GM18951 (cell line): ENCODE results near the gene LRRC23.

ENCODE experiments used
- POLR2A ChIP-seq: IDR thresholded peaks from 4 replicates; pipeline ENCODE4 v1.6.1; 2011; ENCODE audit warnings: mild to moderate bottlenecking; ENCODE audit not compliant: insufficient read length, insufficient read depth; ENCODE audit errors: extremely low read depth
- in situ Hi-C: fragments of 300-500 bp; cut with MboI; formaldehyde crosslinking; loops from one replicate; pipeline ENCODE4 v1.12.0; 2022; ENCODE audit warnings: low sequenced_read_pairs, mixed read lengths, inconsistent platforms; ENCODE audit not compliant: unreplicated experiment

The LRRC23 gene

GRCh38 chr12:6944381-6945186 lies 40.0 kb downstream of the LRRC23 start:
- no peak for TF ChIP-seq POLR2A
- in situ Hi-C loops = loop anchor here (10.0 kb wide), 1 partner anchor 160 kb away; the partner anchor contains the start of gene C1RL

- in situ Hi-C loops = loop anchor here (10.0 kb wide), 1 partner anchor 159 kb away; the partner anchor contains the start of gene C1RL
- TF ChIP-seq POLR2A = no peak
Observed at GRCh38 chr12:6945613-6946012, 41.0 kb downstream of the LRRC23 start.

DNA sequence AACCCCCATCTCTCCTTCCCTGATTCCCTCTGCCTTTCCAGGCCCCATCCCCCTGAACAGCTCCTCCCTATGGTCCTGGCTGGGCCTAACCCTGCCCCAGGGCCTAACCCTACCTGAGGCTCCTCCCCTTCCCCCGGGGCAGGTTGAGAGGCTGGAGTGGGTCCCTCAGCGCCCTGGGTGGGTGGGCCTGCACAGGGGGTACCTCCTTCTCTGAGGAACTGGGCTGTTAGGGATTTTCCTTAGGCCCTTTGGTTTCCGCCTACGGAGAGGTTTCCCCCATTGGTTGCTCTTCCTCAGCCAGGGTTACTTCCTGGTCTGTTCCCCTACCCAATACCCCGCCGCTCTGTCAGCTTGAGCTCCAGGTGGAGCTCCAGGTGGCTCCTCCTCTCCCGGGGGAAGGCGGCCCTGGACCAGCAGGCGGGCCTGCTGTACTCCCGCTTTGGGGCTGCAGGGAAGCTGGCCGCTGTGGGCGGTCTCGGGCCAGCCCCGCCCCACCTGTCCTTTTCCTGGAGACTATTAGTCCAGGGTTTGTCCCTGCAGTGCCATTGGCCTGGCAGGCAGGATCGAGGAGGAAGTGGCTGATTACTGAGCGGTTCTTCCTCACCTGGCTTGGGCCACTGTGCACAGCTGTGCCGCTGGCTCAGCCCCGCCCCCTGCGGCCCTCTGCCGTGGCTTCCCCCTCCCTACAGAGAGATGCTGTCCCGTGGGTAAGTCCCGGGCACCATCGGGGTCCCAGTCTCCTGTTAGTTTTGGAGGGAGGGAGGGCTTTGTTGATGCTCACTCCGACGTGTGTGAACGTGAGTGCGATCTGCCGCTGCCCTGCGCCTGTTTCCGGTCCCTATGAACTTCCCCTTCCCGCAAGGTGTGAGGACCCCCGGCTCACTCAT lies 41.7 kb downstream of the LRRC23 start:
- in situ Hi-C loops = loop anchor here (10.0 kb wide), 1 partner anchor 159 kb away; the partner anchor contains the start of gene C1RL
- peak; percentile 61 for TF ChIP-seq POLR2A

DNA sequence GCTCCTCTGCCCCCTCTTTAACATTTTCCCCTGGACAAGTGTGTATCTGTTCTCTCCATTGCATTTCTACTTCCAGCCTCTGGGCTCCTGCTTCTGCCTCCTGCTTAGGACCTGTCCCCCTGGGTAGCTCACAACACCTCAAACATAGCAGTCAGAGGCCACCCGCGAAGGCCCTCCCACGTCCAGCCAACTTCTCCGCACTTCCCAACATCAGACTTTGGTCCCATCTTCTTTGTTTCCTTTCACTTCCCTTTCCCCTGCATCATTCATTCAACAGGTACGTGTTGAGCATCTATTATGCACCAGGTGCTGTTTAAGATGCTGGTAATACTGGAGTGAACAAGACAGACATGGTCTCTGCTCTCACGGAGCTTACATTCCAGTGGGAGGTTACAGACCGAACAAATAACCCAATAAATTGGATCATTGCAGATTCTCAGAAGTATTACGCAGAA lies 42.3 kb downstream of the LRRC23 start:
- no peak for TF ChIP-seq POLR2A
- in situ Hi-C loops = loop anchor here (10.0 kb wide), 1 partner anchor 158 kb away; the partner anchor contains the start of gene C1RL

DNA sequence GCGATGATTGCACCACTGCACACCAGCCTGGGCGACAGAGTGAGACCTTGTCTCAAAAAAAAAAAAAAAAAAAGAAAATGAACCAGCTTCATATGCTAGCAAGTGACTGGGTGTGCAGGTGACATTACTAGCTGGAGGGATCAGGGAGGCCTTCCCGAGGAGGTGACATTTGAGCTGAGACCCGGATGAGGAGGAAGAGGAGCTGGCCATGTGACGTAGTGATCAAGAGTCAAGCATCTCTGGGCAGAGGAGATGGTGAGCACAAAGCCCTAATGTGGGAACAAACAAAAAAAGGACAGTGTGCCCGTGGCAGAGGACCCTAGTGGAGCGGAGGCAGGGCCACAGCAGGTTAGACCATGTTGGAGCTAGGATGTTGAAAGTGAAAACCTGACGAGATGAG lies 43.0 kb downstream of the LRRC23 start:
- TF ChIP-seq POLR2A = no peak
- in situ Hi-C loops = loop anchor here (10.0 kb wide), 1 partner anchor 157 kb away; the partner anchor contains the start of gene C1RL

DNA sequence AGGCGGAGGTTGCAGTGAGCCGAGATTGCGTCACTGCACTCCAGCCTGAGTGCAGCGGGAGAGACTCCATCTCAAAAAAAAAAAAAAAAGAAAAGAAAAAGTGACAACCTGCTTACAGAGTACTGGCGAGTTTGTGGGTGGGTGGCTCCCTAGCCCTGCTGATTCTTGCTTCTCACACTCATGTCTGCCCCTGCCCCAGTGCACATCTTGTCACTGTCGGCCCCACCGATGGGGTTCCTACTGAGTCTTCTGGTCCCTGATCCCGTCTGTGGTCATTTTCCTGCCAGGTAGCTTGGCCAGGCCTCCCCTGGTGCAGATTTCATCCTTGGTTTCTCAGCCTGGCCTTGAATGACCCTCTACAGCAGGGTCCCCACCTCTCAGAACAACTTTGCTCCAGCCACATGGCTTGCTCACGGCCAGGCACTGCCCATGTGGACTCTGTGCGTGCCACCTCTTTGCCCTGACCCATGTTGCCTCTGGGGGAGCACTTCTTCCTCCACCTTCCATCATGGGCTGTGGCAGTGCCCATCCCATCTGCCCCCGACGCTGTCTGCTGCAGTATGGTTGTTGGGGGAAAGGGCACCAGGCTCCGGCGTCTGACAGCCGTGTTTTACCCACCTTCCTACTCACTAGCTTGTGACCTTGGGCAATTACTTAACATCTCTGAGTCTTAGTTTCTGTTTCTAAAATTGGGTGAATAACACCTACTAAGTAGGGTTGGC lies 44.4 kb downstream of the LRRC23 start:
- in situ Hi-C loops = loop anchor here (10.0 kb wide), 1 partner anchor 156 kb away; the partner anchor contains the start of gene C1RL
- TF ChIP-seq POLR2A = no peak

DNA sequence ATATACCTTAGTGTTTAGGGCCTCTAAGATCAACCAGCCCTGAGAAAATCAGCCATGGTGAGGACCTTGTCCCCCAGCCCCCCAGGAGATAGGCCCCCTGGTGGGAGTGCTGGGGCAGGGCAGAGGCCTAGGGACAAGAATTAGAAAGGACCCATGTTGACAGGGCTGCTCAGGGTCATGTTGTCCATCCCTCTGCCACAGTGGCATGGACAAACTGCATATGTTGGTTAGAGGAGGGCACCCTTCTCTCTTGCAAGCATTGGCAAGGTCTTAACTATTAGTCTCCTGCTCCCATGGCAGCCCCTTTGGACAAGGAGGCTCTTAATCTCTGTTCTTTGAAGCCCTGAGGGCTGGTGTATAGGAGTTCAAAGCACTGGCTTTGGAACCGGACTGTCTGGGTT lies 45.8 kb downstream of the LRRC23 start:
- TF ChIP-seq POLR2A = no peak

DNA sequence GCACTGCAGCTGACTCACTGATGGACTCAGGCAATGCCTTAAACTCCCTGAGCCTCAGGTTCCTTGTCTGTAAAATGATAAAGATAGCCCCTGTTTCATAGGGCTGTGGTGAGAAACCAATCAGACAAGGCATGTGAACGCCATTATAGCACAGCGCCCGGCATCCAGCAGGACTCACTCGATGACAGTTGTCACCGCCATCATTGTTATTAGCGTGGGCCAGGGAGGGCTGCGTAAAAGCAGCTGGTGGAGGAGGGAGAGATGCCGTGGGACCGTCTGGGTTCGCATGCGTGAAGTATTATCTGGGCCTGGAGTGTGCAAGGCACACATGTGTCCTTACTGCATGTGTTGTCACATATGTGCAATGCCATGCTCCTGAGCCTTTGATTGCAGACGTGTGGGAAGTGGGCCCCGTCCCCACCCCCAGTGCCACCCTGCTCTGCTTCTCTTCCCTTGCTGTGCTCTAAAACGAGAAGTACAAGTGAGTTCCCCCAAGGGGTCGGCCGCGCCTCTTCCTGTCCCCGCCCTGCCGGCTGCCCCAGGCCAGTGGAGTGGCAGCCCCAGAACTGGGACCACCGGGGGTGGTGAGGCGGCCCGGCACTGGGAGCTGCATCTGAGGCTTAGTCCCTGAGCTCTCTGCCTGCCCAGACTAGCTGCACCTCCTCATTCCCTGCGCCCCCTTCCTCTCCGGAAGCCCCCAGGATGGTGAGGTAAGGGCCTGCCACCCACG lies 46.4 kb downstream of the LRRC23 start, which contains the start of gene PTPN6:
PTPN6 (plus strand) TSS at position 546 of the 730 bp plus-strand sequence; CDS start at position 703, 157 bp downstream.
- peak; percentile 95 for TF ChIP-seq POLR2A
- in situ Hi-C loops = no loop called here

More for the DNA sequence above, 45.8 kb downstream of the LRRC23 start:
- in situ Hi-C loops = no loop called here

DNA sequence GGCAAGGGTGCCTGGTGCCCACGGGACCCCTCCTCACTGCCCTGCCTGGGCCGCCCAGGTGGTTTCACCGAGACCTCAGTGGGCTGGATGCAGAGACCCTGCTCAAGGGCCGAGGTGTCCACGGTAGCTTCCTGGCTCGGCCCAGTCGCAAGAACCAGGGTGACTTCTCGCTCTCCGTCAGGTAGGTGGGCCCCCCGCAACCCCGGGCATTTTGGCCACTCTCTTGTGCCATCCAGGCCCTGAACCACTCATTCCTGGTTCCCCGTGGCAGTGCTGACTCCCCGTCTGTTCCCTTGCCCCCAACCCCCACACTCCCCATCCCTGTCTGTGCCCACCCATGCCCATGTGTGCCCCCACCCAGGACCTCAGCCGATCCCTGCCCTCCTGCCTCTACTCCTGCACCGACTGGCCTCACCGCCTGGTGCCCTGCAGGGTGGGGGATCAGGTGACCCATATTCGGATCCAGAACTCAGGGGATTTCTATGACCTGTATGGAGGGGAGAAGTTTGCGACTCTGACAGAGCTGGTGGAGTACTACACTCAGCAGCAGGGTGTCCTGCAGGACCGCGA lies 47.0 kb downstream of the LRRC23 start:
- in situ Hi-C loops = no loop called here
- TF ChIP-seq POLR2A = no peak

DNA sequence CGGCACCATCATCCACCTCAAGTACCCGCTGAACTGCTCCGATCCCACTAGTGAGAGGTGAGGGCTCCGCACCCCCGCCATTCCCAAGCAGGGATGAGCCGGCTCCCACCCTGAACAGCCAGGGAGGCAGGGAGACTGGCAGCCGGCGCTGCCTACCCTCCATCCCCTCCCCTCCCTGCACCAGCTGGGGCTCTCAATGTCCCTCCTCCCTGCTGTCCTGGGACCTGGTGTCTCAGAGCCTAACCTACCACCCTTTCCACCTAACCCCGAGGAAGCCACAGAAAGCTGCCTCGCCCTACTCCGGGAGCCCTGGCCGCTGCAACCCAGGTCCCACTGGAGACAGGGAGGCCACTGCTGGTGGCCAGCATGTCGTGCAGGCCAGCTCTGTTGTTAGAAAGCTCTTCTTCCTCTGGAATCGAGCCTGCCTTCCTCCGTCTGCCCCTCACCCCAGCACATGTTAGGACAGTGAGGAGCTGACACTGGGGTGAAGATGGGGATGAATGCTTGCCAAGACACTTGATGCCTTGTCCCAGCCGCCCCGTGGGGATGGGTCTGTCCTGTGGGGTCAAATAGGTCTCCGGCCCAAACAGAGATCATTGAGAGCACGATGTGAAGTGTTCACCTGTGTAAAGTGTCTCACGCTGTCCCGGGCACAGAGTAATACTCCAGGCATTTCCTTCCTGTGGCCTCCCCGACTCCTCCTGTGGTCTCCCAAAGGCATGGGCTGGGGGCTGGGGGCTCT lies 47.7 kb downstream of the LRRC23 start:
- peak; percentile 17 for TF ChIP-seq POLR2A
- in situ Hi-C loops = no loop called here

DNA sequence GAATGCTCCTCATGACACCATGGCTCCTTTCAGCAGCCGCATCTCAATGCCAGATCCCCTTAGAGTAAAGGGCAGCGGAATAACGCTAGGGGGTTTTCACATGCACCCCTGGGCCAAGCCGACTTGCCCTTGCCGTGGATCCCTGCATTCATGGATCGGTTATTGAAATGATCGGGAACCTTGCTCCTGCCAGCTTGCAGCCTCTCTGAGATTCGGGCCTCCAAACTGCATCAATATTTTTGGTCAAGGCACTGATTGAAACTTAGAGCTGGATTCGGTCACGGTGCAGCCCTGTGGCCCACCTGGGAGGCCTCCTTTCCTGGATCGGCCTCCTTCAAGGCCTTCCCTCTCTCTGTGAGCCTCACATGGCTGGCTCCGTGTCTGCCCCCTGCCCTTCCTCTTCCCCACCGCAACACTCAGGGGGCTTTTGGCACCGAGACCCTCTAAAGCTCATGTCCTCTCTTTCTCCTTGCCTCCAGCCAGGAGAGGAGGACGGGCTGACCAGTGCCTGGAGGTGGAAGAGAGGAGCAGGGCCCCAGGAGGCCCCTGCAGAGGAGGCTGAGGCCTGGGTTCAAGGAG lies 48.3 kb downstream of the LRRC23 start:
- in situ Hi-C loops = no loop called here
- TF ChIP-seq POLR2A = no peak
